Neutrophil (primary cell): ENCODE data around the gene PID1.

Source experiments
- H3K27ac ChIP-seq: fragments of 200-600 bp; sonication (generic); 2 replicates; pipeline ENCODE4 v1.5.1; 2016; ENCODE audit warnings: mild to moderate bottlenecking, moderate library complexity
- H3K27me3 ChIP-seq: fragments of 200-600 bp; sonication (generic); 2 replicates; pipeline ENCODE4 v1.6.0; 2016; ENCODE audit warnings: mild to moderate bottlenecking
- H3K36me3 ChIP-seq: fragments of 200-600 bp; sonication (generic); 2 replicates; pipeline ENCODE4 v1.5.1; 2017
- H3K4me1 ChIP-seq, 2 experiments: fragments of 200-600 bp in 1 of 2; sonication (generic) in 1 of 2; 1 replicate in 1 of 2; 2 replicates in 1 of 2; pipeline versions ENCODE4 v1.5.1 to v1.6.1; 2013 to 2016; ENCODE audit warnings: low read depth in 1 of 2, low read length in 1 of 2, mild to moderate bottlenecking in 1 of 2, moderate library complexity in 1 of 2; ENCODE audit not compliant: control insufficient read depth in 1 of 2, insufficient read depth in 1 of 2
- H3K4me3 ChIP-seq, 2 experiments: fragments of 200-600 bp in 1 of 2; sonication (generic) in 1 of 2; 1 replicate in 1 of 2; 2 replicates in 1 of 2; pipeline ENCODE4 v1.5.1; 2013 to 2016; ENCODE audit warnings: low read depth in 1 of 2, low read length in 1 of 2, mild to moderate bottlenecking in 1 of 2, moderate library complexity in 1 of 2
- H3K9me3 ChIP-seq: fragments of 200-600 bp; sonication (generic); 2 replicates; pipeline ENCODE4 v1.5.1; 2016
- CTCF ChIP-seq: fragments of 200-600 bp; sonication (generic); IDR thresholded peaks from 2 replicates; pipeline ENCODE4 v1.5.1; 2016; ENCODE audit warnings: antibody characterized with exemption

The PID1 gene

GRCh38 chr2:229181641-229182040 is 89.4 kb downstream of the PID1 start:
- no peak overlapping the region for H3K27ac ChIP-seq
- H3K4me3 ChIP-seq: no peak overlapping the region
- H3K9me3 ChIP-seq: no peaks in the 10 kb centered on the region

GRCh38 chr2:229180658-229181057 is 90.4 kb downstream of the PID1 start:
- no peak for TF ChIP-seq CTCF
- Histone ChIP-seq H3K27me3 (no peaks in the 10 kb centered on the region), H3K36me3 (no peaks in the 10 kb centered on the region)

More at GRCh38 chr2:229181641-229182040, 89.4 kb downstream of the PID1 start:
- Histone ChIP-seq H3K4me1 (no peaks in the 10 kb centered on the region), H3K27me3 (no peaks in the 10 kb centered on the region), H3K36me3 (no peaks in the 10 kb centered on the region)
- no peak for TF ChIP-seq CTCF

GRCh38 chr2:229179628-229180027 is 91.5 kb downstream of the PID1 start:
- Histone ChIP-seq H3K4me1 (no peaks in the 10 kb centered on the region), H3K9me3 (no peaks in the 10 kb centered on the region), H3K36me3 (no peaks in the 10 kb centered on the region), H3K4me3 (no peak overlapping the region), H3K27me3 (no peaks in the 10 kb centered on the region), H3K27ac (no peak overlapping the region)
- TF ChIP-seq CTCF: no peak

More at GRCh38 chr2:229180658-229181057, 90.4 kb downstream of the PID1 start:
- Histone ChIP-seq H3K4me1 (no peaks in the 10 kb centered on the region), H3K9me3 (no peaks in the 10 kb centered on the region), H3K4me3 (no peak overlapping the region), H3K27ac (no peak overlapping the region)

GRCh38 chr2:229178706-229179105 is 92.4 kb downstream of the PID1 start:
- H3K36me3 ChIP-seq: no peaks in the 10 kb centered on the region

GRCh38 chr2:229178117-229178516 is 93.0 kb downstream of the PID1 start:
- H3K27me3 ChIP-seq: no peaks in the 10 kb centered on the region

More at GRCh38 chr2:229178706-229179105, 92.4 kb downstream of the PID1 start:
- Histone ChIP-seq H3K27me3 (no peaks in the 10 kb centered on the region), H3K4me3 (no peak overlapping the region), H3K27ac (no peak overlapping the region), H3K9me3 (no peaks in the 10 kb centered on the region), H3K4me1 (no peaks in the 10 kb centered on the region)
- no peak for TF ChIP-seq CTCF

More at GRCh38 chr2:229178117-229178516, 93.0 kb downstream of the PID1 start:
- TF ChIP-seq CTCF: no peak
- no peak overlapping the region for H3K27ac ChIP-seq
- no peak overlapping the region for H3K4me3 ChIP-seq
- H3K4me1 ChIP-seq: no peaks in the 10 kb centered on the region
- no peaks in the 10 kb centered on the region for H3K36me3 ChIP-seq
- no peaks in the 10 kb centered on the region for H3K9me3 ChIP-seq
